ENCODE data around the gene RAB8B. TPM values are rescaled to one million over a fixed set of nuclear protein-coding genes. Genes with fewer than 3 reads are reported as not detected.

Gene RAB8B
- total RNA-seq, 1 donor from 2014 or later = 93.1 TPM

DNA sequence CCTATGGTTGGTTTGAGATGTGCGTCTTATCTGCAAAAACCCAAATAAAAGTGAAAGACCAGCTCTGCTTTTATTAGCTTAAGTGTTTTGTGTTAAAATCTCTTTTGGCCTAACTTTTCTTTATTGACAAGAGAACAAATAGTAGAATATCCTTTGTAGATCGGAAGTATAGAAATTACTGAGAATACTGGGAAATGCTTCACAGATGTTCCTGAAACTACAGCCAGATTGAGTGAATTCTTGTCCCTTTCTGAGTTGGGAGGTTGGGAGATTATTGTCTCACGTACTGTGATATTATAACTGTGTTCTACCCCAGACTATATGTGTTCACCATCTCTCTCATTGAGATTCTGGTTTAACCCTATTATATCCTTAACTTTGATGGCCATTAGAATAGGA is 21.7 kb downstream of the RAB8B start:
- no peaks in the 10 kb centered on the region for H3K27me3 Mint-ChIP-seq
- CTCF ChIA-PET = interaction anchor here (1.1 to 1.3 kb wide), 2 partner anchors 14 to 54 kb away, joined by 3 read pairs; partner anchors contain the start of gene RPS27L
- peaks cover 29% of the 10 kb centered on the region for H3K36me3 Mint-ChIP-seq (ENCODE audit: low read depth)
- no peak for ATAC-seq (ENCODE audit: low read depth)
- peaks cover 83% of the 10 kb centered on the region for H3K4me1 Mint-ChIP-seq
- intact Hi-C loops (cut with micrococcal nuclease) = loop anchor here (5.0 kb wide), 1 partner anchor 89 kb away; the partner anchor contains the start of gene LACTB
- POLR2A ChIA-PET = interaction anchor here (0.6 to 2.0 kb wide), 6 partner anchors 16 to 54 kb away, joined by 3 to 10 read pairs (median 3); partner anchors contain the start of genes RAB8B and RPS27L
- no peak for DNase-seq
- peak overlapping the region; percentile 57 for H3K4me3 Mint-ChIP-seq
- peak overlapping the region; percentile 94 for H3K27ac Mint-ChIP-seq
- H3K9me3 Mint-ChIP-seq = no peaks in the 10 kb centered on the region
- TF ChIP-seq, protein P1, sequence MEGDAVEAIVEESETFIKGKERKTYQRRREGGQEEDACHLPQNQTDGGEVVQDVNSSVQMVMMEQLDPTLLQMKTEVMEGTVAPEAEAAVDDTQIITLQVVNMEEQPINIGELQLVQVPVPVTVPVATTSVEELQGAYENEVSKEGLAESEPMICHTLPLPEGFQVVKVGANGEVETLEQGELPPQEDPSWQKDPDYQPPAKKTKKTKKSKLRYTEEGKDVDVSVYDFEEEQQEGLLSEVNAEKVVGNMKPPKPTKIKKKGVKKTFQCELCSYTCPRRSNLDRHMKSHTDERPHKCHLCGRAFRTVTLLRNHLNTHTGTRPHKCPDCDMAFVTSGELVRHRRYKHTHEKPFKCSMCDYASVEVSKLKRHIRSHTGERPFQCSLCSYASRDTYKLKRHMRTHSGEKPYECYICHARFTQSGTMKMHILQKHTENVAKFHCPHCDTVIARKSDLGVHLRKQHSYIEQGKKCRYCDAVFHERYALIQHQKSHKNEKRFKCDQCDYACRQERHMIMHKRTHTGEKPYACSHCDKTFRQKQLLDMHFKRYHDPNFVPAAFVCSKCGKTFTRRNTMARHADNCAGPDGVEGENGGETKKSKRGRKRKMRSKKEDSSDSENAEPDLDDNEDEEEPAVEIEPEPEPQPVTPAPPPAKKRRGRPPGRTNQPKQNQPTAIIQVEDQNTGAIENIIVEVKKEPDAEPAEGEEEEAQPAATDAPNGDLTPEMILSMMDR (IDR thresholded peaks at IDR 0.05) = no peak

DNA sequence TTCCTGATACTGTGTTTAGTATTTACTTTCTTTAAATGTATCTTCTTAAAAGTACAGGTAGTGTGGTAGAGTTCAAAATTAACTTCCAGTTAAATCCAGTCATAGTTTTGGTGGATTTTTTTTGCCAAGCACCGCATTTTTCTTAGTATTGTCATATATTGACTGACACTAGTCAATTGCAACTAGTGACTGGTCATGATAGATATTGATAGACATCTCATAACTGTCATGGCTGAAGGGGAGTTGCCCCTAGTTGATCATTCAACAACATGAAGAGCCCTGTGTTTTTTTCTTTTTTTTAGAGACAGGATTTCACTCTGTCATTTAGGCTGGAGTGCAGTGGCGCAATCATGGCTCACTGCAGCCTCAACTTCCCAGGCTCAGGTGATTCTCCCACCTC is 22.1 kb downstream of the RAB8B start:
- DNase-seq (no peak), ATAC-seq (ENCODE audit: low read depth) (no peak)
- H3K4me1 Mint-ChIP-seq = peaks cover 78% of the 10 kb centered on the region
- TF ChIP-seq, protein P1 (IDR thresholded peaks at IDR 0.05) = no peak
- ChIA-PET POLR2A (interaction anchor here (0.6 to 2.0 kb wide), 5 partner anchors 16 to 45 kb away, joined by 3 to 10 read pairs (median 3); partner anchors contain the start of gene RAB8B), CTCF (interaction anchor here (1.3 kb wide), 1 partner anchor 55 kb away, joined by 3 read pairs; the partner anchor contains the start of gene RPS27L)
- intact Hi-C loops (cut with micrococcal nuclease) = loop anchor here (5.0 kb wide), 1 partner anchor 89 kb away; the partner anchor contains the start of gene LACTB
- H3K4me3 Mint-ChIP-seq = no peak overlapping the region
- H3K36me3 Mint-ChIP-seq (ENCODE audit: low read depth) = peaks cover 26% of the 10 kb centered on the region
- H3K27ac Mint-ChIP-seq = peak overlapping the region; percentile 94
- H3K27me3 Mint-ChIP-seq = no peaks in the 10 kb centered on the region
- no peaks in the 10 kb centered on the region for H3K9me3 Mint-ChIP-seq

DNA sequence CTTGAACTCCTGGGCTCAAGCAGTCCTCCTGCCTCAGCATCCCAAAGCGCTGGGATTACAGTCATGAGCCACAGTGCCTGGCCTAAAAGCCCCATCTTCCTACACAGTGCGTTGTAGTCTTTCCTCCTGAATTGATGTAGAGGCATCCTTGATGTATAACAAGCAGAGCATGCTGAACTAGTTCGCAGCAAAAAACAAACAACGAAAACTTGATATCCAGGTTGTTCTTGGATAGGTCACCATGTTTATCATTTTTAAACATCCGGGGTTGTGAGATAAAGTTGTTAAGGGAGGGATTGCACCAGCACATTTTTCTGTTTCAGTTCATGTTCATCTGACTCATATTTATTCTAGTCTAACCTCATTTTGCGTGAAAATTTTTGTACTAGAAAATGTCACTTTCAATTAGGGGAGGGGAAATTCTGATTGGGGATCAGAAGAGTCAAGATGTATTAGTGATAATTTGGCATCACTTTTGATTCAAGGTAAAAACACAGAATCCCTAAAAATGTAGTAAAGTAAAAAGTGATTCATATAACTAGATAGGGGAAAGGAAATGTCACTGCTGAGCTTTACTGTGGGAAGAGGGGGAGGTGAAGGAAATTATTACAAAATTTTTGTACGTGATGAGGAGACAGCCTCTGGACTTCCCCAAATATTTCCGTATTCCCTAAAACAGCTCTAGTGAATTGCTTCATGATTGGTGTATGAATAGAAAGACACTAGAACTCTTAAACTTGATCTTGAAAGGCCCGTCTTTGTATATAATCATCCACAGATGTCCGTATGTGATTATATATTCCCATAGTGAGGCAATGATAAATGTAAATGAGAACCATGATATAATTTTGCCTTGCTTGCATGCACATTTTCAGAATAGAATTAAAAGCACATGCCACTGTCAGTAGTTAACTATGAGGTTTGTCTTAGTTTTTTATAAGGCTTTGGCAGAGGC is 22.9 kb downstream of the RAB8B start:
- DNase-seq (no peak), ATAC-seq (ENCODE audit: low read depth) (peak; percentile 59)
- intact Hi-C loops (cut with micrococcal nuclease) = loop anchor here (1.0 to 5.0 kb wide), 4 partner anchors 20 to 90 kb away; partner anchors contain the start of genes LACTB and RPS27L
- Mint-ChIP-seq H3K9me3 (no peaks in the 10 kb centered on the region), H3K4me1 (peaks cover 77% of the 10 kb centered on the region), H3K27ac (peak overlapping the region; percentile 94), H3K27me3 (no peaks in the 10 kb centered on the region), H3K4me3 (peak overlapping the region; percentile 76), H3K36me3 (ENCODE audit: low read depth) (peaks cover 20% of the 10 kb centered on the region)
- POLR2A ChIA-PET = interaction anchor here (1.2 to 3.0 kb wide), 6 partner anchors 10 to 21 kb away, joined by 3 to 17 read pairs (median 9); no protein-coding TSS in a partner anchor
- CTCF ChIA-PET = interaction anchor here (1.3 kb wide), 1 partner anchor 56 kb away, joined by 3 read pairs; the partner anchor contains the start of gene RPS27L
- TF ChIP-seq, protein P1 (IDR thresholded peaks at IDR 0.05) = no peak

DNA sequence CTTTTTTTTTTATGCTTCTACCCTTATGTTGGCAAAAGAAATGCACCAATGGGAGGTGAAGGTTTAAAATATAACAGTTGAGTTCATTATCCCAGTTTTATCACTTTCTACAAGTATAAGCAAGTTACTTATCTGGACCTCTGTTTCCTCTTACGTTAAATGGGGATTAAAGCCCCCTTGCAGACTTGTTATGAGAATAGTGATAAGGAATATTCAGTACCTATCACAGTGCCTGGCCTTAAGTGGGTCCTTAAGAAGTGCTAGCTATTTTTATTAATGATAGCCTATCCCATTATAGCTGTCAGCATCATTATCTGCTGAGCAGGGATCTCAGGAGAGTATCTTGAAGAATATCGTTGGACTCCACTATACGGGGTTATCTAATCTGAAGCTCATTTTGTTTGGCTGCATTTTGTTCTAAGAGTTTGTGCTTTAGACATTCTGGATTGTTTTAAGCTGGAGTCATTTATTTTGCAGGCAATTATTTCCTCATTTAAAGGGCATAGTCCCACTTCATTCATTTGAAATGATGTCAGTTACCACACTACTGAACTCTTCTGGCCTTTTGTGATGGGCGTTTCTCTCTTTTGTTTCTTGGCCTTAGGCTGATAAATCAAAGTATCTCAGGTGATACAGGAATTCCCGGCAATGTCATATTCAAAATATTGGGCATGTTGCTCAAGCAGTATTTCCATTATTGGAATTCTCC is 28.8 kb downstream of the RAB8B start:
- ATAC-seq (ENCODE audit: low read depth) (no peak), DNase-seq (no peak)
- Mint-ChIP-seq H3K4me3 (no peak overlapping the region), H3K27me3 (no peaks in the 10 kb centered on the region), H3K9me3 (no peaks in the 10 kb centered on the region), H3K36me3 (ENCODE audit: low read depth) (peaks cover 32% of the 10 kb centered on the region), H3K4me1 (peaks cover 71% of the 10 kb centered on the region), H3K27ac (no peak overlapping the region)
- ChIA-PET CTCF (no interaction called here), POLR2A (interaction anchor here (0.6 to 2.3 kb wide), 3 partner anchors 9 to 276 kb away, joined by 4 to 11 read pairs (median 9); no protein-coding TSS in a partner anchor)
- TF ChIP-seq, protein P1 (IDR thresholded peaks at IDR 0.05) = no peak
- intact Hi-C loops (cut with micrococcal nuclease) = no loop called here
